ENCODE results near the gene GP2.

DNA sequence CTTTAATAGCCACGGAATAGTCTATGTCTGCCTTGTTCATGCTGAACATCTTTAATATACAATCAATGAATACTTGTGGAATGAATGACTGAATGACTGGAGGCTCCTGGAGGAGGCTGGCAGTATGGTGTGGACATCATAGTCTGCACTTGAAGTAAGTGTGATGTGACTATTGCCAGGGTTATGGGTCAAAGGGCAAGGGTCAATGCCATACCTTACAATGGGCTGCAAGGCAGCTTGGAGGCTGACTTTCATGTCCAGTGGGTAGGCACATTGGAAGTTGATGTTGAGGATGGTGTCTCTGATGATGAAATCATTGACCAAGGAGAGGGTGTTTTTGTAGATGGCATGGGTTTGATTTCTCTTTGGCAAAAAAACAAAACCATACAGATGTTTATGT, 7.9 kb downstream of the GP2 start:
- no peak for TF ChIP-seq YY1 (IDR thresholded peaks at IDR 0.05; ENCODE audit: insufficient read depth, insufficient read length)
- TF ChIP-seq SUZ12 (IDR thresholded peaks at IDR 0.05; ENCODE audit: extremely low read depth, insufficient read depth, insufficient read length) = no peak
- TF ChIP-seq ZNF274 (IDR thresholded peaks at IDR 0.05; ENCODE audit: low read depth, low read length) = no peak
